WTC11 (cell line): ENCODE data around the gene ADAM30. TPM values are rescaled to one million over a fixed set of nuclear protein-coding genes. Genes with fewer than 3 reads are reported as not detected.

Source experiments
- ATAC-seq: fragments of 200-7000 bp; cut with Tn5 transposase; 2 replicates; pipeline ENCODE4 v1.10.0; 2021; ENCODE audit warnings: mild to moderate bottlenecking, moderate library complexity
- CTCF ChIA-PET: fragments of 300-600 bp; sonication (Branson Sonifier 250); formaldehyde crosslinking; loops from one replicate; lab custom pipeline; 2021; ENCODE audit warnings: antibody characterized with exemption; lab: Charles Lee
- POLR2A ChIA-PET: fragments of 350-600 bp; sonication (Branson Sonifier 250); formaldehyde crosslinking; loops from one replicate; lab custom pipeline; 2021; ENCODE audit warnings: antibody characterized with exemption; lab: Charles Lee
- DNase-seq: peaks from one replicate; pipeline ENCODE4 v3.0.0; 2021; ENCODE audit warnings: low spot score
- H3K27ac Mint-ChIP-seq: 2 replicates; pipeline ENCODE4 v1.8.0; 2021; ENCODE audit warnings: mixed read lengths
- H3K27me3 Mint-ChIP-seq: 2 replicates; pipeline ENCODE4 v1.8.0; 2021; ENCODE audit warnings: low read depth, mild to moderate bottlenecking, moderate library complexity, mixed read lengths
- H3K36me3 Mint-ChIP-seq: 2 replicates; pipeline ENCODE4 v1.8.0; 2021; ENCODE audit warnings: mixed read lengths
- H3K4me1 Mint-ChIP-seq: 2 replicates; pipeline ENCODE4 v1.8.0; 2022; ENCODE audit warnings: mixed read lengths
- H3K4me3 Mint-ChIP-seq: 2 replicates; pipeline ENCODE4 v1.8.0; 2021; ENCODE audit warnings: mild to moderate bottlenecking, moderate library complexity, mixed read lengths
- H3K9me3 Mint-ChIP-seq: 2 replicates; pipeline ENCODE4 v1.8.0; 2021; ENCODE audit warnings: mixed read lengths
- CBFB ChIP-seq: sonication (generic); formaldehyde crosslinking; IDR thresholded peaks from 2 replicates; pipeline ENCODE4 v1.8.1; 2022; ENCODE audit warnings: mild to moderate bottlenecking, low read depth, missing genetic modification reagents
- ESRRA ChIP-seq: sonication (generic); formaldehyde crosslinking; IDR thresholded peaks from 2 replicates; pipeline ENCODE4 v1.8.1; 2022; ENCODE audit warnings: mild to moderate bottlenecking, missing genetic modification reagents, borderline replicate concordance
- FOXJ3 ChIP-seq: sonication (generic); formaldehyde crosslinking; IDR thresholded peaks from 2 replicates; pipeline ENCODE4 v1.9.0; 2021; ENCODE audit warnings: missing genetic modification reagents, mild to moderate bottlenecking, borderline replicate concordance
- GABPB1 ChIP-seq: sonication (generic); formaldehyde crosslinking; IDR thresholded peaks from 2 replicates; pipeline ENCODE4 v1.8.1; 2023; ENCODE audit warnings: mild to moderate bottlenecking, missing genetic modification reagents
- GTF2I ChIP-seq: fragments of 250-450 bp; sonication (Bioruptor Pico); conservative IDR thresholded peaks from 2 replicates; pipeline ENCODE4 v1.4.0; 2021; ENCODE audit warnings: mild to moderate bottlenecking
- IRF2 ChIP-seq: sonication (generic); formaldehyde crosslinking; IDR thresholded peaks from 2 replicates; pipeline ENCODE4 v1.8.0; 2022; ENCODE audit warnings: low read depth, missing genetic modification reagents, borderline replicate concordance
- MYBL2 ChIP-seq: sonication (generic); formaldehyde crosslinking; IDR thresholded peaks from 2 replicates; pipeline ENCODE4 v1.8.1; 2023; ENCODE audit warnings: mild to moderate bottlenecking, moderate library complexity, missing genetic modification reagents
- NFE2L1 ChIP-seq: sonication (generic); formaldehyde crosslinking; IDR thresholded peaks from 2 replicates; pipeline ENCODE4 v1.8.1; 2023; ENCODE audit warnings: missing genetic modification reagents
- NFYB ChIP-seq: sonication (generic); formaldehyde crosslinking; conservative IDR thresholded peaks from 2 replicates; pipeline ENCODE4 v1.8.0; 2022; ENCODE audit warnings: low read depth, missing genetic modification reagents
- NR1H2 ChIP-seq: sonication (generic); formaldehyde crosslinking; IDR thresholded peaks from 2 replicates; pipeline ENCODE4 v1.9.0; 2021; ENCODE audit warnings: mild to moderate bottlenecking, moderate library complexity, missing genetic modification reagents
- NR2C2 ChIP-seq: sonication (generic); formaldehyde crosslinking; IDR thresholded peaks from 2 replicates; pipeline ENCODE4 v1.8.0; 2022; ENCODE audit warnings: mild to moderate bottlenecking, missing genetic modification reagents
- OVOL2 ChIP-seq: fragments of 250-450 bp; sonication (Bioruptor Pico); IDR thresholded peaks from 2 replicates; pipeline ENCODE4 v1.9.0; 2021; ENCODE audit warnings: mild to moderate bottlenecking, borderline replicate concordance
- PRRX2 ChIP-seq: fragments of 250-450 bp; sonication (Bioruptor Pico); IDR thresholded peaks from 2 replicates; pipeline ENCODE4 v1.8.0; 2021; ENCODE audit warnings: mild to moderate bottlenecking
- TCF7 ChIP-seq: sonication (generic); formaldehyde crosslinking; IDR thresholded peaks from 2 replicates; pipeline ENCODE4 v1.8.0; 2022; ENCODE audit warnings: mild to moderate bottlenecking, low read depth, missing genetic modification reagents, moderate library complexity
- ZNF121 ChIP-seq: sonication (generic); formaldehyde crosslinking; IDR thresholded peaks from 2 replicates; pipeline ENCODE4 v1.8.0; 2023; ENCODE audit warnings: missing genetic modification reagents
- ZNF138 ChIP-seq: sonication (generic); formaldehyde crosslinking; conservative IDR thresholded peaks from 2 replicates; pipeline ENCODE4 v1.8.1; 2022; ENCODE audit warnings: mild to moderate bottlenecking, moderate library complexity, missing genetic modification reagents
- ZNF219 ChIP-seq: sonication (generic); formaldehyde crosslinking; IDR thresholded peaks from 2 replicates; pipeline ENCODE4 v1.8.0; 2023; ENCODE audit warnings: missing genetic modification reagents, mild to moderate bottlenecking, borderline replicate concordance
- ZNF671 ChIP-seq: fragments of 250-450 bp; sonication (Bioruptor Pico); IDR thresholded peaks from 2 replicates; pipeline ENCODE4 v1.8.0; 2021; ENCODE audit warnings: mild to moderate bottlenecking
- total RNA-seq: library from RNA; stranded (reverse); gene quantifications from 3 replicates; pipeline ENCODE4 v1.2.3, GENCODE V29; 2021
- TF ChIP-seq, protein P1 (sequence below): sonication (generic); formaldehyde crosslinking; IDR thresholded peaks from 2 replicates; pipeline ENCODE4 v1.8.1; 2022; ENCODE audit warnings: mild to moderate bottlenecking, missing genetic modification reagents, moderate library complexity, borderline replicate concordance
- TF ChIP-seq, protein P2 (sequence below): sonication (generic); formaldehyde crosslinking; IDR thresholded peaks from 2 replicates; pipeline ENCODE4 v1.8.1; 2023; ENCODE audit warnings: mild to moderate bottlenecking, missing genetic modification reagents
- TF ChIP-seq, protein P3 (sequence below): fragments of 200-600 bp; IDR thresholded peaks from 2 replicates; pipeline ENCODE4 v1.8.0; 2022; ENCODE audit warnings: antibody characterized with exemption
- TF ChIP-seq, protein P4 (sequence below): sonication (generic); formaldehyde crosslinking; IDR thresholded peaks from 2 replicates; pipeline ENCODE4 v1.8.1; 2022; ENCODE audit warnings: low read depth, missing genetic modification reagents, borderline replicate concordance
- TF ChIP-seq, protein P5 (sequence below): sonication (generic); formaldehyde crosslinking; IDR thresholded peaks from 2 replicates; pipeline ENCODE4 v1.8.1; 2023; ENCODE audit warnings: mild to moderate bottlenecking, missing genetic modification reagents
- TF ChIP-seq, protein P6 (sequence below): sonication (generic); formaldehyde crosslinking; IDR thresholded peaks from 2 replicates; pipeline ENCODE4 v1.8.0; 2022; ENCODE audit warnings: mild to moderate bottlenecking, missing genetic modification reagents
- TF ChIP-seq, protein P7 (sequence below): sonication (generic); formaldehyde crosslinking; IDR thresholded peaks from 2 replicates; pipeline ENCODE4 v1.8.1; 2023; ENCODE audit warnings: mild to moderate bottlenecking, missing genetic modification reagents, moderate library complexity

ADAM30 gene
- total RNA-seq, 1 experiment from 2014 or later: not detected

DNA sequence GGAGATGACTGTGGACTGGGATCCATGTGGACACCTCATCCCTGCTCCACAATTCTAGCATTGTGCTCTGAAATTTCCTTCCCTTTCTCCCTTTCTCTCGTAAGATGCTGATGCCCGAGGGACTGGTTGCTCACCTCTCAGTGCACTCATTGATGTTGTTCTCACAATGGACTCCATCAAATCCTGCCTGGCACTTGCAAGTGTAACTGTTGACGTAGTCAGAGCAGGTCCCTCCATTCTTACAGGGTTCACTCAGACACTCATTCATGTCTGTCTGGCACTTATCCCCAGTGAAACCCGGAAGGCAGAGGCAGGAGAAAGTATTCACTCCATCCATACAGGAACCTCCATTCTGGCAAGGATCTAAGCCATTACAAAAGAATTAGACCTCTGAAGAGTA, 45.1 kb upstream of the ADAM30 start (continued):
- no peak for TF ChIP-seq CBFB
- no peak for TF ChIP-seq ESRRA
- no peak for TF ChIP-seq ZNF671
- no peak for TF ChIP-seq OVOL2 (CRISPR knock-in tag)
- TF ChIP-seq NR1H2 (CRISPR knock-in tag): no peak

DNA sequence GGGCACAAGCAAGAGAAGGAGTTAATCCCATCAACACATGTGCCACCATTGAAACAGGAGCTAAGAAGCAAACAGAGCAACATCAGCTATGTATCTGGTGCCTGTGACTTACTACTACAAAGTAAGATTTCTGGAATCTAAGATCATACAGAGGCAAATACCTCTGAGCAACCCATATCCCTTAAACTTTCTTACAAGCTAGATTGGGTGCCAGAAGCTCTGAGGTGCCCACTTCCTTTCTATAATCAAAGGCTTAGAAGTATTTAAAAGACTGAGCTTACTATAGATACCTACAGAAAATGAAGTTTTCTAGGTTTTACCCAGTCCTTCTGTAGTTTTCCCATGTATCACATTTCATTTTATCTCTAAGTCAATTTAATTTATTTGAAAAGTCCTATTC, 44.4 kb upstream of the ADAM30 start:
- CTCF ChIA-PET: interaction anchor here (2.2 kb wide), 1 partner anchor 8 kb away, joined by 7 read pairs; no protein-coding TSS in a partner anchor
- Mint-ChIP-seq H3K36me3 (peaks cover 18% of the 10 kb centered on the region), H3K4me3 (no peak overlapping the region)

DNA sequence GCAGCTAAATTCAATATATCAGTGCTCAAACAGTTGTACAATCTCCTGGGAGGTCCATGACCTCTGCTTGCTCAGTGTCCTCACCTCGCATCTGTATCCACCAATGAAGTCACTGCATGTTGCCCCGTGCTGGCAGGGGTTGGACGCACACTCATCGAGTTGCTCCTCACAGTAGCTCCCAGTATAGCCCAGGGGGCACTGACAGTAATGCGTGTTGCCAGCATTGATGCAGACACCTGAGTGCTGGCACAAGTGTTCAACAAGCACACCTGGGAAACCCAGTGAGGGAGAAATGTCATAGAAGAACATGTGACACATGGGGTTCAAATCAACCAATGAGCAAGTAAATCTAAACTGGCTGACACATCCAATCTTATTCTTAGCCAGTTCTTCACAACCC, 40.9 kb upstream of the ADAM30 start:
- Mint-ChIP-seq H3K9me3 (peaks cover 5% of the 10 kb centered on the region), H3K27ac (no peak overlapping the region), H3K4me3 (no peak overlapping the region), H3K4me1 (peaks cover 13% of the 10 kb centered on the region), H3K27me3 (no peaks in the 10 kb centered on the region), H3K36me3 (peaks cover 46% of the 10 kb centered on the region)
- ChIA-PET POLR2A (no interaction called here), CTCF (interaction anchor here (1.7 to 2.0 kb wide), 2 partner anchors 11 to 41 kb away, joined by 10 to 11 read pairs; partner anchors contain the start of gene ADAM30)
- TF ChIP-seq, protein P1, sequence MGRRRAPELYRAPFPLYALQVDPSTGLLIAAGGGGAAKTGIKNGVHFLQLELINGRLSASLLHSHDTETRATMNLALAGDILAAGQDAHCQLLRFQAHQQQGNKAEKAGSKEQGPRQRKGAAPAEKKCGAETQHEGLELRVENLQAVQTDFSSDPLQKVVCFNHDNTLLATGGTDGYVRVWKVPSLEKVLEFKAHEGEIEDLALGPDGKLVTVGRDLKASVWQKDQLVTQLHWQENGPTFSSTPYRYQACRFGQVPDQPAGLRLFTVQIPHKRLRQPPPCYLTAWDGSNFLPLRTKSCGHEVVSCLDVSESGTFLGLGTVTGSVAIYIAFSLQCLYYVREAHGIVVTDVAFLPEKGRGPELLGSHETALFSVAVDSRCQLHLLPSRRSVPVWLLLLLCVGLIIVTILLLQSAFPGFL: no peak
- 0 out of 2 replicates have a peak, but pooled peaks have one; percentile 6 for TF ChIP-seq ZNF121 (CRISPR knock-in tag)
- ATAC-seq: no peak
- no peak for DNase-seq

More for the DNA sequence above, 44.4 kb upstream of the ADAM30 start:
- Mint-ChIP-seq H3K27ac (no peak overlapping the region), H3K9me3 (no peaks in the 10 kb centered on the region), H3K4me1 (peaks cover 13% of the 10 kb centered on the region), H3K27me3 (no peaks in the 10 kb centered on the region)
- POLR2A ChIA-PET: no interaction called here
- ATAC-seq (no peak), DNase-seq (no peak)
- no peak for TF ChIP-seq GABPB1 (CRISPR knock-in tag)
- no peak for TF ChIP-seq ZNF219 (CRISPR knock-in tag)
- TF ChIP-seq IRF2: no peak
- TF ChIP-seq, protein P2, sequence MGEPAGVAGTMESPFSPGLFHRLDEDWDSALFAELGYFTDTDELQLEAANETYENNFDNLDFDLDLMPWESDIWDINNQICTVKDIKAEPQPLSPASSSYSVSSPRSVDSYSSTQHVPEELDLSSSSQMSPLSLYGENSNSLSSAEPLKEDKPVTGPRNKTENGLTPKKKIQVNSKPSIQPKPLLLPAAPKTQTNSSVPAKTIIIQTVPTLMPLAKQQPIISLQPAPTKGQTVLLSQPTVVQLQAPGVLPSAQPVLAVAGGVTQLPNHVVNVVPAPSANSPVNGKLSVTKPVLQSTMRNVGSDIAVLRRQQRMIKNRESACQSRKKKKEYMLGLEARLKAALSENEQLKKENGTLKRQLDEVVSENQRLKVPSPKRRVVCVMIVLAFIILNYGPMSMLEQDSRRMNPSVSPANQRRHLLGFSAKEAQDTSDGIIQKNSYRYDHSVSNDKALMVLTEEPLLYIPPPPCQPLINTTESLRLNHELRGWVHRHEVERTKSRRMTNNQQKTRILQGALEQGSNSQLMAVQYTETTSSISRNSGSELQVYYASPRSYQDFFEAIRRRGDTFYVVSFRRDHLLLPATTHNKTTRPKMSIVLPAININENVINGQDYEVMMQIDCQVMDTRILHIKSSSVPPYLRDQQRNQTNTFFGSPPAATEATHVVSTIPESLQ (CRISPR knock-in tag): no peak
- TF ChIP-seq FOXJ3 (CRISPR knock-in tag): no peak
- no peak for TF ChIP-seq ZNF138
- no peak for TF ChIP-seq NFE2L1 (CRISPR knock-in tag)

DNA sequence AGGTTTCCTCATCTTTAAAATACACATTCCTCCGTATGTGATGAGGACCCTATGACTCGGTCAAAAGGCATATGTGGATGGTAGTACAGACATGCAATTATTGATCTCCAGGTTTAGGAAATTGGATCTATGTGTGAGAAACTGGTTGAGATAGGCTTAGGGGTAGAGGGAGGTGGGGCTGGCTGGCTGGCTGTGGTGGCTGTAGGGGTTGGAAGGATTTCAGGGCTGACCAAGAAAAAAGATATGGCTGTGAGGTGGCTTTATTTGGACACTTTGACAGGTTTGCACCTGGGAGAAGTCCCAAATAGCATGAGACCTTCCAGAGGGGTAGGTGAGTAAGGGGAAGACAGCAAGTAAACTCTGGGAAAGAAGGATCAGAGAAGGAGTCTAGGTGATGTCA, 39.6 kb upstream of the ADAM30 start:
- Mint-ChIP-seq H3K4me1 (peaks cover 13% of the 10 kb centered on the region), H3K4me3 (no peak overlapping the region), H3K36me3 (peaks cover 46% of the 10 kb centered on the region), H3K27ac (no peak overlapping the region), H3K27me3 (no peaks in the 10 kb centered on the region), H3K9me3 (peaks cover 5% of the 10 kb centered on the region)
- ATAC-seq (no peak), DNase-seq (no peak)
- CTCF ChIA-PET: interaction anchor here (1.7 to 2.0 kb wide), 2 partner anchors 13 to 40 kb away, joined by 10 to 11 read pairs; partner anchors contain the start of gene ADAM30
- POLR2A ChIA-PET: no interaction called here
- TF ChIP-seq GTF2I (CRISPR knock-in tag): no peak
- TF ChIP-seq, protein P3, sequence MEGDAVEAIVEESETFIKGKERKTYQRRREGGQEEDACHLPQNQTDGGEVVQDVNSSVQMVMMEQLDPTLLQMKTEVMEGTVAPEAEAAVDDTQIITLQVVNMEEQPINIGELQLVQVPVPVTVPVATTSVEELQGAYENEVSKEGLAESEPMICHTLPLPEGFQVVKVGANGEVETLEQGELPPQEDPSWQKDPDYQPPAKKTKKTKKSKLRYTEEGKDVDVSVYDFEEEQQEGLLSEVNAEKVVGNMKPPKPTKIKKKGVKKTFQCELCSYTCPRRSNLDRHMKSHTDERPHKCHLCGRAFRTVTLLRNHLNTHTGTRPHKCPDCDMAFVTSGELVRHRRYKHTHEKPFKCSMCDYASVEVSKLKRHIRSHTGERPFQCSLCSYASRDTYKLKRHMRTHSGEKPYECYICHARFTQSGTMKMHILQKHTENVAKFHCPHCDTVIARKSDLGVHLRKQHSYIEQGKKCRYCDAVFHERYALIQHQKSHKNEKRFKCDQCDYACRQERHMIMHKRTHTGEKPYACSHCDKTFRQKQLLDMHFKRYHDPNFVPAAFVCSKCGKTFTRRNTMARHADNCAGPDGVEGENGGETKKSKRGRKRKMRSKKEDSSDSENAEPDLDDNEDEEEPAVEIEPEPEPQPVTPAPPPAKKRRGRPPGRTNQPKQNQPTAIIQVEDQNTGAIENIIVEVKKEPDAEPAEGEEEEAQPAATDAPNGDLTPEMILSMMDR: no peak
- TF ChIP-seq MYBL2: no peak
- TF ChIP-seq TCF7 (CRISPR knock-in tag): no peak
- TF ChIP-seq, protein P4, sequence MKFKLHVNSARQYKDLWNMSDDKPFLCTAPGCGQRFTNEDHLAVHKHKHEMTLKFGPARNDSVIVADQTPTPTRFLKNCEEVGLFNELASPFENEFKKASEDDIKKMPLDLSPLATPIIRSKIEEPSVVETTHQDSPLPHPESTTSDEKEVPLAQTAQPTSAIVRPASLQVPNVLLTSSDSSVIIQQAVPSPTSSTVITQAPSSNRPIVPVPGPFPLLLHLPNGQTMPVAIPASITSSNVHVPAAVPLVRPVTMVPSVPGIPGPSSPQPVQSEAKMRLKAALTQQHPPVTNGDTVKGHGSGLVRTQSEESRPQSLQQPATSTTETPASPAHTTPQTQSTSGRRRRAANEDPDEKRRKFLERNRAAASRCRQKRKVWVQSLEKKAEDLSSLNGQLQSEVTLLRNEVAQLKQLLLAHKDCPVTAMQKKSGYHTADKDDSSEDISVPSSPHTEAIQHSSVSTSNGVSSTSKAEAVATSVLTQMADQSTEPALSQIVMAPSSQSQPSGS: no peak
- no peak for TF ChIP-seq PRRX2 (CRISPR knock-in tag)
- no peak for TF ChIP-seq NR2C2 (CRISPR knock-in tag)
- TF ChIP-seq, protein P5, sequence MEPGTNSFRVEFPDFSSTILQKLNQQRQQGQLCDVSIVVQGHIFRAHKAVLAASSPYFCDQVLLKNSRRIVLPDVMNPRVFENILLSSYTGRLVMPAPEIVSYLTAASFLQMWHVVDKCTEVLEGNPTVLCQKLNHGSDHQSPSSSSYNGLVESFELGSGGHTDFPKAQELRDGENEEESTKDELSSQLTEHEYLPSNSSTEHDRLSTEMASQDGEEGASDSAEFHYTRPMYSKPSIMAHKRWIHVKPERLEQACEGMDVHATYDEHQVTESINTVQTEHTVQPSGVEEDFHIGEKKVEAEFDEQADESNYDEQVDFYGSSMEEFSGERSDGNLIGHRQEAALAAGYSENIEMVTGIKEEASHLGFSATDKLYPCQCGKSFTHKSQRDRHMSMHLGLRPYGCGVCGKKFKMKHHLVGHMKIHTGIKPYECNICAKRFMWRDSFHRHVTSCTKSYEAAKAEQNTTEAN (CRISPR knock-in tag): no peak
- TF ChIP-seq, protein P6, sequence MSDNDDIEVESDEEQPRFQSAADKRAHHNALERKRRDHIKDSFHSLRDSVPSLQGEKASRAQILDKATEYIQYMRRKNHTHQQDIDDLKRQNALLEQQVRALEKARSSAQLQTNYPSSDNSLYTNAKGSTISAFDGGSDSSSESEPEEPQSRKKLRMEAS (CRISPR knock-in tag): no peak
- TF ChIP-seq, protein P7, sequence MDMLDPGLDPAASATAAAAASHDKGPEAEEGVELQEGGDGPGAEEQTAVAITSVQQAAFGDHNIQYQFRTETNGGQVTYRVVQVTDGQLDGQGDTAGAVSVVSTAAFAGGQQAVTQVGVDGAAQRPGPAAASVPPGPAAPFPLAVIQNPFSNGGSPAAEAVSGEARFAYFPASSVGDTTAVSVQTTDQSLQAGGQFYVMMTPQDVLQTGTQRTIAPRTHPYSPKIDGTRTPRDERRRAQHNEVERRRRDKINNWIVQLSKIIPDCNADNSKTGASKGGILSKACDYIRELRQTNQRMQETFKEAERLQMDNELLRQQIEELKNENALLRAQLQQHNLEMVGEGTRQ (CRISPR knock-in tag): no peak
- no peak for TF ChIP-seq NFYB (CRISPR knock-in tag)
